ENCODE results near the gene DNAAF5.

The DNAAF5 gene

GRCh38 chr7:778271-778967, 51.9 kb downstream of the DNAAF5 start:
- no peak overlapping the region for H3K27ac ChIP-seq (ENCODE audit: low read depth, low read length)
- peaks cover 83% of the 10 kb centered on the region for H3K36me3 ChIP-seq (ENCODE audit: insufficient read depth, low read length)
- 96% methylated on average over 23 of the region's 23 CpGs for WGBS

DNA sequence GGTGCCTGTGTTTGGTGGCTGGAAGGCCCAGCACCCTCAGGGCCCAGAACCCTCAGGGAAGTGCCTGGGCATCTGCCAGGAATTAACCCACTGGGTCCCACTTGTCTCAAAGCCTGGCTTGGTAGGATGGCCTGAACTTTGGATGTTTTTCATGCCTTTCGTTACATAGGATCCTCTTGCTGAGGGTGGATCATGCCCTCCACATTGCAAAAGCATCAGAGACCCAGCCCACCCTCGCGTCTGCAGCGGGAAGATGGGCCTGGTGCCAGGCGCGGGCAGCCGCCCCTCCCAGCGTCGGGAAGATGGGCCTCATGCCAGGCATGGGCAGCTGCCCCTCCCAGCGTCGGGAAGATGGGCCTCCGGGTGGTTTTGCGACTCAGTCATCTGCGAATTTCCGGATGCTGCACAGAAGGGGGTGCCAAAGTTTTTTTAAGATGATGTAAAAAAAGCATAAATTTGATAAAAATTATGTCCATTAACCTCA, 52.5 kb downstream of the DNAAF5 start:
- 93% methylated on average over 15 of the region's 15 CpGs for WGBS

More at GRCh38 chr7:778271-778967, 51.9 kb downstream of the DNAAF5 start:
- H3K9ac ChIP-seq (ENCODE audit: low read depth, low read length) = no peak overlapping the region
- H3K9me3 ChIP-seq (ENCODE audit: insufficient read depth, low read depth, low read length) = no peaks in the 10 kb centered on the region
- H3K4me1 ChIP-seq (ENCODE audit: insufficient read depth, low read length) = no peaks in the 10 kb centered on the region
- H3K27me3 ChIP-seq (ENCODE audit: insufficient read depth, low read length) = no peaks in the 10 kb centered on the region
- H3K4me3 ChIP-seq (ENCODE audit: low read length) = no peak overlapping the region

GRCh38 chr7:779480-779879, 53.0 kb downstream of the DNAAF5 start:
- Histone ChIP-seq H3K9me3 (ENCODE audit: insufficient read depth, low read depth, low read length) (no peaks in the 10 kb centered on the region), H3K27me3 (ENCODE audit: insufficient read depth, low read length) (no peaks in the 10 kb centered on the region), H3K4me3 (ENCODE audit: low read length) (no peak overlapping the region), H3K36me3 (ENCODE audit: insufficient read depth, low read length) (peaks cover 90% of the 10 kb centered on the region), H3K4me1 (ENCODE audit: insufficient read depth, low read length) (no peaks in the 10 kb centered on the region), H3K27ac (ENCODE audit: low read depth, low read length) (no peak overlapping the region), H3K9ac (ENCODE audit: low read depth, low read length) (no peak overlapping the region)
- WGBS = 95% methylated on average over 9 of the region's 9 CpGs

More for the DNA sequence above, 52.5 kb downstream of the DNAAF5 start:
- H3K4me1 ChIP-seq (ENCODE audit: insufficient read depth, low read length) = no peaks in the 10 kb centered on the region
- H3K36me3 ChIP-seq (ENCODE audit: insufficient read depth, low read length) = peaks cover 86% of the 10 kb centered on the region
- H3K9ac ChIP-seq (ENCODE audit: low read depth, low read length) = no peak overlapping the region
- no peak overlapping the region for H3K27ac ChIP-seq (ENCODE audit: low read depth, low read length)
- no peaks in the 10 kb centered on the region for H3K9me3 ChIP-seq (ENCODE audit: insufficient read depth, low read depth, low read length)
- no peaks in the 10 kb centered on the region for H3K27me3 ChIP-seq (ENCODE audit: insufficient read depth, low read length)
- H3K4me3 ChIP-seq (ENCODE audit: low read length) = no peak overlapping the region

DNA sequence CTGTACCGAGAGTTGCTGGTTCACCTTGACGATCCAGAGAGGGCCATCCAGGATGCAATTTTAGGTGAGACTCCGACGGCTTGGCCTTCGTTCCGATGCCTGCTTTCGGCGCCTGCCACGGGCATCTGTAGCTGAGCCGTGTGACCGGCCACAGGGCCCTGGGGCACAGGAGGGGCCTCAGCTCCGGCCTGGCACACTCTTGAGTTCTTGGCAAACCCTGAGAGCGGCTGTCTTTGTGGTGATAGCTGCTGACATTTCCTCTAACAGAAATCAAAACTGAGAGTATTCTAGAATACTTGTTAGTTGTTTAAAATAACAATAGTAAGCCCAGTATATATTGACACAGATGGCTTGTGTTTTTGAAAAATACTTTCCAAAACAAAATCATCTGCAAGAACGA, 53.6 kb downstream of the DNAAF5 start:
- Histone ChIP-seq H3K9ac (ENCODE audit: low read depth, low read length) (no peak overlapping the region), H3K4me3 (ENCODE audit: low read length) (no peak overlapping the region), H3K9me3 (ENCODE audit: insufficient read depth, low read depth, low read length) (no peaks in the 10 kb centered on the region), H3K4me1 (ENCODE audit: insufficient read depth, low read length) (no peaks in the 10 kb centered on the region), H3K27ac (ENCODE audit: low read depth, low read length) (no peak overlapping the region), H3K36me3 (ENCODE audit: insufficient read depth, low read length) (peaks cover 91% of the 10 kb centered on the region), H3K27me3 (ENCODE audit: insufficient read depth, low read length) (no peaks in the 10 kb centered on the region)
- 96% methylated on average over 14 of the region's 14 CpGs for WGBS

- H3K4me3 ChIP-seq (ENCODE audit: low read length) = no peak overlapping the region
- no peaks in the 10 kb centered on the region for H3K9me3 ChIP-seq (ENCODE audit: insufficient read depth, low read depth, low read length)
- H3K36me3 ChIP-seq (ENCODE audit: insufficient read depth, low read length) = peaks cover 91% of the 10 kb centered on the region
Measured at GRCh38 chr7:780516-780915, 54.0 kb downstream of the DNAAF5 start.

DNA sequence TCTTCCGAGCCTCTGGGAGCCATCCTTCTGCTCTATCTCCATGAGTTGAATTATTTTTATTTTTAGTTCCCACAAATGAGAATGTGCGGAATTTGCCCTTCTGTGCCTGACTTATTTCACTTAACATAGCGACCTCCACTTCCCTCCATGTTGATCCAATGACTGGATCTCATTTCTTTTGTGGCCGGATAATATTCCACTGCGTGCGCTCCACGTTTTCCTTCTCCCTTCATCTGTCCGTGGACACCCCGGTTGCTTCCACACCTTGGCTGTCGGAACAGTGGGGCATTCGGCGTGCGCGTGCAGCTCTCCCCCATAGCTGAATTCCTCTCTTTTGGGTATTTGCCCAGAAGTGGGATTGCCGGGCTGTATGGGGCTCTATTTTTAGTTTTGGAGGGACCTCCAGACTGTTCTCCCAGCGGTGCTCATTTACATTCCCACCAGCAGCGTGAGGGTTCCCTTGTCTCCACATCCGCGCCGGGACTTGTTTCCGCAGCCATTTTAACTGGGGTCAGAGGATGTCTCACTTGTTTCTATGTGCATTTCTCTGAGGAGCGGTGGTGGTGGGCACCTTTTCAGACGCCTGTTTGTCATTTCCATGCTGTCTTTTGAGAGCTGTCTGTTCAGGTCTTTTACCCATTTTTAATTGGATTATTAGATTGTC, 54.8 kb downstream of the DNAAF5 start:
- no peaks in the 10 kb centered on the region for H3K9me3 ChIP-seq (ENCODE audit: insufficient read depth, low read depth, low read length)
- no peak overlapping the region for H3K4me3 ChIP-seq (ENCODE audit: low read length)
- H3K27me3 ChIP-seq (ENCODE audit: insufficient read depth, low read length) = no peaks in the 10 kb centered on the region
- peaks cover 90% of the 10 kb centered on the region for H3K36me3 ChIP-seq (ENCODE audit: insufficient read depth, low read length)
- 93% methylated on average over 23 of the region's 23 CpGs for WGBS
- no peaks in the 10 kb centered on the region for H3K4me1 ChIP-seq (ENCODE audit: insufficient read depth, low read length)
- no peak overlapping the region for H3K27ac ChIP-seq (ENCODE audit: low read depth, low read length)
- H3K9ac ChIP-seq (ENCODE audit: low read depth, low read length) = no peak overlapping the region

More at GRCh38 chr7:780516-780915, 54.0 kb downstream of the DNAAF5 start:
- H3K27me3 ChIP-seq (ENCODE audit: insufficient read depth, low read length) = no peaks in the 10 kb centered on the region
- 96% methylated on average over 10 of the region's 10 CpGs for WGBS
- H3K4me1 ChIP-seq (ENCODE audit: insufficient read depth, low read length) = no peaks in the 10 kb centered on the region
- no peak overlapping the region for H3K9ac ChIP-seq (ENCODE audit: low read depth, low read length)
- H3K27ac ChIP-seq (ENCODE audit: low read depth, low read length) = no peak overlapping the region

- Histone ChIP-seq H3K9me3 (ENCODE audit: insufficient read depth, low read depth, low read length) (no peaks in the 10 kb centered on the region), H3K4me1 (ENCODE audit: insufficient read depth, low read length) (no peaks in the 10 kb centered on the region), H3K4me3 (ENCODE audit: low read length) (no peak overlapping the region), H3K9ac (ENCODE audit: low read depth, low read length) (no peak overlapping the region), H3K27me3 (ENCODE audit: insufficient read depth, low read length) (no peaks in the 10 kb centered on the region), H3K36me3 (ENCODE audit: insufficient read depth, low read length) (peaks cover 83% of the 10 kb centered on the region), H3K27ac (ENCODE audit: low read depth, low read length) (no peak overlapping the region)
- 94% methylated on average over 80 of the region's 80 CpGs for WGBS
Measured at GRCh38 chr7:781936-782529, 55.5 kb downstream of the DNAAF5 start.

DNA sequence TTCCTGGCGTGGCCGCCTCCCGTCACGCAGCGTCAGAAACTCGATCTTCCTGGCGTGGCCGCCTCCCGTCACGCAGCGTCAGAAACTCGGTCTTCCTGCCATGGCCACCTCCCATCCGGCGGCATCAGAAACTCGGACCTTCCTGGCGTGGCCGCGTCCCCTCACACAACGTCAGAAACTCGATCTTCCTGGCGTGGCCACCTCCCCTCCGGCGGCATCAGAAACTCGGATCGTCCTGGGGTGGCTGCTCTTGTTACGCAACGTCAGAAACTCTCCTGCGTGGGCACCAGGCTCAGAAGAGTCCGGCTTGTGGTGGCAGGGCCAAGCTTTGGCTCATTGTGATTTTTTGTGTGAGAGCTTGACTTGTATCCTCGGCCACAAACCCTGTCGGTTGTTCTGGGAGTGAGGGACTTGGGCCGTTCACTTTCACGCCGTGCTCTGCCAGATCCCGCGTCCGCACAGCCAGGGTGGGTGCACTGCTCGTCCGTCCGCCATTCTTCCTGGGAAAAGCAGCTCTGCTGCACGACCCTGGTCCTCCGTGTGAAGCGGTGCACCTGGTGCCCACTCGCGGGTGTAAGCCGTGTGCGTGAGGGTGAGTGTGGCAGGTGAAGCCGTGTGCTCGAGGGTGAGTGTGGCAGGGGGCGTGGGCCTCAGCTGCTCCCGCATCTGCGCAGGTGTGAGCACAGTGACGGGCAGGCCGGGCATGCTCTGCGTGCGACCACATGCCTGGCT, 56.4 kb downstream of the DNAAF5 start:
- H3K9me3 ChIP-seq (ENCODE audit: insufficient read depth, low read depth, low read length) = no peaks in the 10 kb centered on the region
- H3K27me3 ChIP-seq (ENCODE audit: insufficient read depth, low read length) = no peaks in the 10 kb centered on the region
- no peak overlapping the region for H3K9ac ChIP-seq (ENCODE audit: low read depth, low read length)
- peaks cover 81% of the 10 kb centered on the region for H3K36me3 ChIP-seq (ENCODE audit: insufficient read depth, low read length)
- H3K4me3 ChIP-seq (ENCODE audit: low read length) = no peak overlapping the region
- H3K27ac ChIP-seq (ENCODE audit: low read depth, low read length) = no peak overlapping the region
- 96% methylated on average over 56 of the region's 56 CpGs for WGBS
- H3K4me1 ChIP-seq (ENCODE audit: insufficient read depth, low read length) = no peaks in the 10 kb centered on the region

- no peak overlapping the region for H3K4me3 ChIP-seq (ENCODE audit: low read length)
- no peaks in the 10 kb centered on the region for H3K9me3 ChIP-seq (ENCODE audit: insufficient read depth, low read depth, low read length)
- peaks cover 80% of the 10 kb centered on the region for H3K36me3 ChIP-seq (ENCODE audit: insufficient read depth, low read length)
- H3K27ac ChIP-seq (ENCODE audit: low read depth, low read length) = no peak overlapping the region
- no peaks in the 10 kb centered on the region for H3K4me1 ChIP-seq (ENCODE audit: insufficient read depth, low read length)
- no peak overlapping the region for H3K9ac ChIP-seq (ENCODE audit: low read depth, low read length)
- no peaks in the 10 kb centered on the region for H3K27me3 ChIP-seq (ENCODE audit: insufficient read depth, low read length)
- 95% methylated on average over 36 of the region's 36 CpGs for WGBS
Measured at GRCh38 chr7:783556-784490, 57.3 kb downstream of the DNAAF5 start.

- 95% methylated on average over 21 of the region's 21 CpGs for WGBS
- no peak overlapping the region for H3K27ac ChIP-seq (ENCODE audit: low read depth, low read length)
- H3K9ac ChIP-seq (ENCODE audit: low read depth, low read length) = no peak overlapping the region
- peaks cover 72% of the 10 kb centered on the region for H3K36me3 ChIP-seq (ENCODE audit: insufficient read depth, low read length)
- no peaks in the 10 kb centered on the region for H3K27me3 ChIP-seq (ENCODE audit: insufficient read depth, low read length)
- no peaks in the 10 kb centered on the region for H3K9me3 ChIP-seq (ENCODE audit: insufficient read depth, low read depth, low read length)
- no peaks in the 10 kb centered on the region for H3K4me1 ChIP-seq (ENCODE audit: insufficient read depth, low read length)
- no peak overlapping the region for H3K4me3 ChIP-seq (ENCODE audit: low read length)
Measured at GRCh38 chr7:784971-785370, 58.5 kb downstream of the DNAAF5 start.

Data from HUES64 (cell line).